ENCODE results near the gene SH3BP4. TPM values are rescaled to one million over a fixed set of nuclear protein-coding genes. Genes with fewer than 3 reads are reported as not detected.

The SH3BP4 gene
- polyA plus RNA-seq, 2 of the 4 experiments (the other 2 are of a cell fraction): 22.6 to 35.7 TPM

DNA sequence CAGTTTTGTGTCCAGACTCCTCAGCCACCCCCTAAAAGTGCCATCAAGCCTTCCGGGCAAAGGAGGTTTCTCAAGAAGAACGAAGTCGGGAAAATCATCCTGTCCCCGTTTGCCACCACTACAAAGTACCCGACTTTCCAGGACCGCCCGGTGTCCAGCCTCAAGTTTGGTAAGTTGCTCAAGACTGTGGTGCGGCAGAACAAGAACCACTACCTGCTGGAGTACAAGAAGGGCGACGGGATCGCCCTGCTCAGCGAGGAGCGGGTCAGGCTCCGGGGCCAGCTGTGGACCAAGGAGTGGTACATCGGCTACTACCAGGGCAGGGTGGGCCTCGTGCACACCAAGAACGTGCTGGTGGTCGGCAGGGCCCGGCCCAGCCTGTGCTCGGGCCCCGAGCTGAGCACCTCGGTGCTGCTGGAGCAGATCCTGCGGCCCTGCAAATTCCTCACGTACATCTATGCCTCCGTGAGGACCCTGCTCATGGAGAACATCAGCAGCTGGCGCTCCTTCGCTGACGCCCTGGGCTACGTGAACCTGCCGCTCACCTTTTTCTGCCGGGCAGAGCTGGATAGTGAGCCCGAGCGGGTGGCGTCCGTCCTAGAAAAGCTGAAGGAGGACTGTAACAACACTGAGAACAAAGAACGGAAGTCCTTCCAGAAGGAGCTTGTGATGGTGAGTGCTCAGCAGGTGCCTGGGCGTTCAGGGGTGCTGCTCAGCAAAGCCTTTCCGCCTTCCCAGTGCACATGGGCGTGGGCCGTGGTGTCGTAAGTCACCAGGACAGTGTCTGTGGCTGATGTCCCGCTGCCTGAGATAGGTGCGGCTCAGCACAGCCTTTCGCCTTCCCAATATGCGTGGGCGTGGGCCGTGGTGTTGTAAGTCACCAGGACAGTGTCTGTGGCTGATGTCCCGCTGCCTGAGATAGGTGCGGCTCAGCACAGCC, 91.0 kb downstream of the SH3BP4 start:
- no peaks in the 10 kb centered on the region; the same call in 2 of the 3 replicates for H3K4me1 ChIP-seq
- no peak overlapping the region for H3K27ac ChIP-seq
- no peak for DNase-seq (ENCODE audit: low read depth in 1 of 2, low spot score in 1 of 2)
- 94% methylated on average over 38 of the region's 49 CpGs for WGBS (ENCODE audit: missing lambda C conversion rate)
- ChIA-PET CTCF (interaction anchor here (0.9 to 1.9 kb wide), 2 partner anchors 13 to 497 kb away, joined by 3 to 6 read pairs; no protein-coding TSS in a partner anchor), POLR2A (no interaction called here)
- TF ChIP-seq HDAC2 (IDR thresholded peaks at IDR 0.05): no peak
- TF ChIP-seq RAD21 (conservative IDR thresholded peaks at IDR 0.05 in 1 of 2, IDR thresholded peaks at IDR 0.05 in 1 of 2): no peak
- TF ChIP-seq JUNB (IDR thresholded peaks at IDR 0.05): no peak
- no peak for TF ChIP-seq CHD2 (IDR thresholded peaks at IDR 0.05; ENCODE audit: low read length, partially characterized antibody)
- no peak overlapping the region for H3K4me3 ChIP-seq
- H3K9me3 ChIP-seq: no peaks in the 10 kb centered on the region
- no peak overlapping the region for H3K4me2 ChIP-seq
- ATAC-seq: no peak
- FAIRE-seq: no peak

DNA sequence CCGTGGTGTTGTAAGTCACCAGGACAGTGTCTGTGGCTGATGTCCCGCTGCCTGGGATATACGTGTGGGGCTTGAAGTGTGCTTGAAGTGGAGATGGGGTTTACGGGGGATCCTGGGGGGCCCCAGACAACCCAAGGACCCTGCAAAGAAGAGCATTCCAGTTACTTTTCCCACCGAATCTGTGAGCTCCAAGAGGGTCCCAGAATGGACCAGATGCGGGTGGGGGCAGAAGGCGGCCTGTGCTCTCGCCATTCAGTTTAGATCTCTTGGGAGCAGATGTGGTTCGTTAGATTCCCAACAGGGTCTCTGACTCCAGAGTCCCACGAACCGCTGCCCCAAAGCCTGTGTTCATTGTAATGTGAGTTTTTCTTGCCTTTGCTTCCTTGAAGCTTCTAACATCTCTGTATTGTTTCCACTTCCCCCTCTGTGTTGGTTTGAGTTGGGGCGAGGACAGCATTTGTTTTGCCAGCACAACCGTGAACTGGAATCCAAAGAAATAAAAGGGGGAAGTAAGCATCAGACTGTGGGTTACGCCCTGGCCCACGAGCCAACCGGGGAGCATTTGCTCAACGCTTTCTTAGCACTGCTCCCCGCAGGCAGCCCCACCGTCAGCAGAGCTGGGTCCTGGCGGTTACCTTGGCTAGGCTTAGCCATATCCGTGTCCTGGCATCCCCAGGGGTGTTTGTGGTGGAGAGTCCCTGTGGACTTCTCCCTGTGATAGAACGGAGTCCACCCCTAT, 92.1 kb downstream of the SH3BP4 start:
- WGBS (ENCODE audit: missing lambda C conversion rate): 93% methylated on average over 16 of the region's 22 CpGs
- DNase-seq (ENCODE audit: low read depth in 1 of 2, low spot score in 1 of 2) (no peak), ATAC-seq (no peak), FAIRE-seq (no peak)
- H3K4me2 ChIP-seq: no peak overlapping the region
- TF ChIP-seq NR3C1 (IDR thresholded peaks at IDR 0.05) (no peak), NFE2L2 (conservative IDR thresholded peaks at IDR 0.05; ENCODE audit: low read length) (no peak), GATA3 (IDR thresholded peaks at IDR 0.05; ENCODE audit: borderline replicate concordance) (no peak), RFX5 (IDR thresholded peaks at IDR 0.05) (no peak), FOSB (CRISPR knock-in tag; IDR thresholded peaks at IDR 0.05) (no peak), CEBPB (IDR thresholded peaks at IDR 0.05) (no peak), SREBF2 (IDR thresholded peaks at IDR 0.05) (no peak), POLR2A (IDR thresholded peaks at IDR 0.05; ENCODE audit: low read length) (no peak), KDM1A (IDR thresholded peaks at IDR 0.05; ENCODE audit: low read depth) (no peak), POLR2AphosphoS2 (conservative IDR thresholded peaks at IDR 0.05; ENCODE audit: low read length) (no peak), ZC3H11A (IDR thresholded peaks at IDR 0.05) (no peak), JUN (IDR thresholded peaks at IDR 0.05) (no peak), RNF2 (IDR thresholded peaks at IDR 0.05; ENCODE audit: borderline replicate concordance, low read depth) (no peak), MAFK (IDR thresholded peaks at IDR 0.05; ENCODE audit: partially characterized antibody) (no peak), CHD2 (IDR thresholded peaks at IDR 0.05; ENCODE audit: low read length, partially characterized antibody) (no peak), HEYL (CRISPR knock-in tag; IDR thresholded peaks at IDR 0.05) (no peak), CHD4 (IDR thresholded peaks at IDR 0.05; ENCODE audit: borderline replicate concordance) (no peak)
- TF ChIP-seq, protein P1, sequence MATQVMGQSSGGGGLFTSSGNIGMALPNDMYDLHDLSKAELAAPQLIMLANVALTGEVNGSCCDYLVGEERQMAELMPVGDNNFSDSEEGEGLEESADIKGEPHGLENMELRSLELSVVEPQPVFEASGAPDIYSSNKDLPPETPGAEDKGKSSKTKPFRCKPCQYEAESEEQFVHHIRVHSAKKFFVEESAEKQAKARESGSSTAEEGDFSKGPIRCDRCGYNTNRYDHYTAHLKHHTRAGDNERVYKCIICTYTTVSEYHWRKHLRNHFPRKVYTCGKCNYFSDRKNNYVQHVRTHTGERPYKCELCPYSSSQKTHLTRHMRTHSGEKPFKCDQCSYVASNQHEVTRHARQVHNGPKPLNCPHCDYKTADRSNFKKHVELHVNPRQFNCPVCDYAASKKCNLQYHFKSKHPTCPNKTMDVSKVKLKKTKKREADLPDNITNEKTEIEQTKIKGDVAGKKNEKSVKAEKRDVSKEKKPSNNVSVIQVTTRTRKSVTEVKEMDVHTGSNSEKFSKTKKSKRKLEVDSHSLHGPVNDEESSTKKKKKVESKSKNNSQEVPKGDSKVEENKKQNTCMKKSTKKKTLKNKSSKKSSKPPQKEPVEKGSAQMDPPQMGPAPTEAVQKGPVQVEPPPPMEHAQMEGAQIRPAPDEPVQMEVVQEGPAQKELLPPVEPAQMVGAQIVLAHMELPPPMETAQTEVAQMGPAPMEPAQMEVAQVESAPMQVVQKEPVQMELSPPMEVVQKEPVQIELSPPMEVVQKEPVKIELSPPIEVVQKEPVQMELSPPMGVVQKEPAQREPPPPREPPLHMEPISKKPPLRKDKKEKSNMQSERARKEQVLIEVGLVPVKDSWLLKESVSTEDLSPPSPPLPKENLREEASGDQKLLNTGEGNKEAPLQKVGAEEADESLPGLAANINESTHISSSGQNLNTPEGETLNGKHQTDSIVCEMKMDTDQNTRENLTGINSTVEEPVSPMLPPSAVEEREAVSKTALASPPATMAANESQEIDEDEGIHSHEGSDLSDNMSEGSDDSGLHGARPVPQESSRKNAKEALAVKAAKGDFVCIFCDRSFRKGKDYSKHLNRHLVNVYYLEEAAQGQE (IDR thresholded peaks at IDR 0.05): no peak
- TF ChIP-seq, protein P2, sequence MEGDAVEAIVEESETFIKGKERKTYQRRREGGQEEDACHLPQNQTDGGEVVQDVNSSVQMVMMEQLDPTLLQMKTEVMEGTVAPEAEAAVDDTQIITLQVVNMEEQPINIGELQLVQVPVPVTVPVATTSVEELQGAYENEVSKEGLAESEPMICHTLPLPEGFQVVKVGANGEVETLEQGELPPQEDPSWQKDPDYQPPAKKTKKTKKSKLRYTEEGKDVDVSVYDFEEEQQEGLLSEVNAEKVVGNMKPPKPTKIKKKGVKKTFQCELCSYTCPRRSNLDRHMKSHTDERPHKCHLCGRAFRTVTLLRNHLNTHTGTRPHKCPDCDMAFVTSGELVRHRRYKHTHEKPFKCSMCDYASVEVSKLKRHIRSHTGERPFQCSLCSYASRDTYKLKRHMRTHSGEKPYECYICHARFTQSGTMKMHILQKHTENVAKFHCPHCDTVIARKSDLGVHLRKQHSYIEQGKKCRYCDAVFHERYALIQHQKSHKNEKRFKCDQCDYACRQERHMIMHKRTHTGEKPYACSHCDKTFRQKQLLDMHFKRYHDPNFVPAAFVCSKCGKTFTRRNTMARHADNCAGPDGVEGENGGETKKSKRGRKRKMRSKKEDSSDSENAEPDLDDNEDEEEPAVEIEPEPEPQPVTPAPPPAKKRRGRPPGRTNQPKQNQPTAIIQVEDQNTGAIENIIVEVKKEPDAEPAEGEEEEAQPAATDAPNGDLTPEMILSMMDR (IDR thresholded peaks at IDR 0.05): no peak
- ChIA-PET CTCF (interaction anchor here (1.6 kb wide), 1 partner anchor 63 kb away, joined by 3 read pairs; no protein-coding TSS in a partner anchor), POLR2A (no interaction called here)
- peaks cover 4% of the 10 kb centered on the region; the same call in 1 of the 3 replicates for H3K4me1 ChIP-seq
- no peak overlapping the region for H3K4me3 ChIP-seq
- no peaks in the 10 kb centered on the region for H3K9me3 ChIP-seq
- no peak overlapping the region for H3K27ac ChIP-seq

Measured in A549 (cell line).